Uterus (tissue), 2 donors: ENCODE data around the gene CATSPER1.

Source experiments
- POLR2A ChIP-seq, 2 donors: fragments of 450-650 bp; IDR thresholded peaks; one replicate each; pipeline ENCODE4 v1.6.1; 2016; ENCODE audit warnings: antibody characterized with exemption in 2 of 2, mild to moderate bottlenecking in 1 of 2, moderate library complexity in 1 of 2
- TF ChIP-seq, protein P1 (sequence below), 4 experiments: fragments of 200-600 bp in 2 of 4; fragments of 450-650 bp in 2 of 4; sonication (generic) in 2 of 4; IDR thresholded peaks; one replicate each; pipeline ENCODE4 v1.5.1; 2016 to 2019; ENCODE audit warnings: antibody characterized with exemption in 4 of 4, mild to moderate bottlenecking in 2 of 4, moderate library complexity in 1 of 4

DNA sequence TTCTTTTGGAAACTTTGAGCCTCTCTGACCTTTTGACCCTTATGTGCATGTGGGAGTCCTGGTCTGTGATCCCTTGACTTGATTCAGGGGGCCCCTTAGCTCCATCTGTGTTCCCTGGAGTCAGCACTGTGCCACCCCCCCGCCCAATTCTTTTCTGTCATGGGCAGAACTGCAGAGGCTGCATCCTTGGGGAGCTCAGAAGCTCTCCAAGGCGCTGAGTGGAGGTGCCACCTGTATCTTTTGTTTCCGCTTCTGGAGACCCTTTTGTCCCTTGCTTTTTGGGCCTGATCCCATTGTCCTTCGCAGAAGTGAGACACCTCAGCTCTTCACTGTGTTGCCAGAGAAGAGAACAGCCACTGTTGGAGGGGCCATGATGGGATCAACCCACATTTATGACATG is 41.4 kb upstream of the CATSPER1 start:
- TF ChIP-seq, protein P1, sequence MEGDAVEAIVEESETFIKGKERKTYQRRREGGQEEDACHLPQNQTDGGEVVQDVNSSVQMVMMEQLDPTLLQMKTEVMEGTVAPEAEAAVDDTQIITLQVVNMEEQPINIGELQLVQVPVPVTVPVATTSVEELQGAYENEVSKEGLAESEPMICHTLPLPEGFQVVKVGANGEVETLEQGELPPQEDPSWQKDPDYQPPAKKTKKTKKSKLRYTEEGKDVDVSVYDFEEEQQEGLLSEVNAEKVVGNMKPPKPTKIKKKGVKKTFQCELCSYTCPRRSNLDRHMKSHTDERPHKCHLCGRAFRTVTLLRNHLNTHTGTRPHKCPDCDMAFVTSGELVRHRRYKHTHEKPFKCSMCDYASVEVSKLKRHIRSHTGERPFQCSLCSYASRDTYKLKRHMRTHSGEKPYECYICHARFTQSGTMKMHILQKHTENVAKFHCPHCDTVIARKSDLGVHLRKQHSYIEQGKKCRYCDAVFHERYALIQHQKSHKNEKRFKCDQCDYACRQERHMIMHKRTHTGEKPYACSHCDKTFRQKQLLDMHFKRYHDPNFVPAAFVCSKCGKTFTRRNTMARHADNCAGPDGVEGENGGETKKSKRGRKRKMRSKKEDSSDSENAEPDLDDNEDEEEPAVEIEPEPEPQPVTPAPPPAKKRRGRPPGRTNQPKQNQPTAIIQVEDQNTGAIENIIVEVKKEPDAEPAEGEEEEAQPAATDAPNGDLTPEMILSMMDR (IDR thresholded peaks at IDR 0.05), result no peak
- no peak for TF ChIP-seq POLR2A (IDR thresholded peaks at IDR 0.05)
